Upper lobe of right lung (tissue), 1 donor: Measurements from ENCODE around the gene SPRR2B. TPM values are rescaled to one million over a fixed set of nuclear protein-coding genes. Genes with fewer than 3 reads are reported as not detected.
"Not testable (repeated sequence)": the region's sequence is repeated elsewhere in the genome, so short reads cannot be mapped to it uniquely, and the experiment has no call there.

Experiments
- ATAC-seq: fragments of 200-7000 bp; cut with Tn5 transposase; one replicate; pipeline ENCODE4 v1.9.1; 2020; ENCODE audit warnings: mild to moderate bottlenecking, moderate library complexity
- DNase-seq: peaks from one replicate; pipeline ENCODE4 v3.0.0-alpha.2; 2020
- H3K27ac ChIP-seq: fragments of 200-600 bp; one replicate; pipeline ENCODE4 v1.8.0; 2022
- H3K27me3 ChIP-seq: fragments of 200-600 bp; one replicate; pipeline ENCODE4 v1.8.0; 2022; ENCODE audit warnings: mild to moderate bottlenecking
- H3K36me3 ChIP-seq: fragments of 200-600 bp; one replicate; pipeline ENCODE4 v1.8.0; 2022
- H3K4me1 ChIP-seq: fragments of 200-600 bp; one replicate; pipeline ENCODE4 v1.8.0; 2022
- H3K4me3 ChIP-seq: fragments of 200-600 bp; one replicate; pipeline ENCODE4 v1.8.0; 2022; ENCODE audit warnings: mild to moderate bottlenecking
- H3K9me3 ChIP-seq: fragments of 200-600 bp; one replicate; pipeline ENCODE4 v1.8.0; 2022
- CTCF ChIP-seq: fragments of 200-600 bp; IDR thresholded peaks from one replicate; pipeline ENCODE4 v1.8.0; 2022; ENCODE audit warnings: antibody characterized with exemption
- intact Hi-C: fragments of 100-400 bp; cut with DNase I; formaldehyde crosslinking; loops from one replicate; pipeline ENCODE4 v1.11.0; 2022
- long read RNA-seq: library from polyadenylated mRNA; unstranded; transcript quantifications from one replicate; pipeline ENCODE4 v2.0.0, GENCODE V29; 2021
- total RNA-seq: library from RNA; stranded (reverse); fragmentation: NEBNext Ultra II Directional; extraction: Animal tissue kit (Norgen Biotek cat#: 25700); gene quantifications from one replicate; pipeline ENCODE4 v1.2.1, GENCODE V29; 2021
- donor health status: DM: no; HTN: yes; CAD: no; lungs with severe emphysema.

The SPRR2B gene
- not detected for total RNA-seq
- long read RNA-seq = 0 reads

DNA sequence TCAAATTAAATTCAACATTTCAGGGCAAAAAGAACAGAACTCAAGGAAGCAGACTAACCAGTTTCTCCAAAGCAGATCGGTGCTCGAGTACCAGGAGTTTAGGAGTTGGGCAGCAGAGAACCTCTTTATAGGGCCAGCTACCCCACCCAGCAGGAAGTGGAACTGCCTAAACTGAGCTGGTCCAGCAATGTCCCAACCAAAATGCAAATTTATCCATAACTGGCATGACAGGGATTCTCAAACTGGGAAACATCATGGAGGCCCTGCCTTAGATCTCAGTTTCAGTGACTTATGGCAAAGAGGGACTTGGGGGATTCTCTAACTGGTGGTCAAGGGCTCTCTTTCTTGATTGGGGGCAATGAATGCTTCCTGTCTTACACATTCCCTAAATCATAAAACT is at the start of gene SPRR2B:
TSS of gene SPRR2B (minus strand) at position 101 of the 400 bp plus-strand sequence. CDS start 772 bp downstream, outside the sequence.
- no peaks in the 10 kb centered on the region for H3K9me3 ChIP-seq
- DNase-seq (no peak), ATAC-seq (no peak)
- H3K27ac ChIP-seq = no peak within 1 kb of the TSS
- no peak within 1 kb of the TSS for H3K4me3 ChIP-seq
- H3K4me1 ChIP-seq = no peaks in the 10 kb centered on the region
- TF ChIP-seq CTCF = no peak
- H3K36me3 ChIP-seq = no peaks in the 10 kb centered on the region
- H3K27me3 ChIP-seq = no peaks in the 10 kb centered on the region
- intact Hi-C loops = no loop called here

GRCh38 chr1:153120945-153121344 is 49.5 kb upstream of the SPRR2B start:
- Histone ChIP-seq H3K36me3 (no peaks in the 10 kb centered on the region), H3K27me3 (no peaks in the 10 kb centered on the region), H3K4me1 (no peaks in the 10 kb centered on the region), H3K27ac (no peak overlapping the region), H3K4me3 (no peak overlapping the region), H3K9me3 (no peaks in the 10 kb centered on the region)
- DNase-seq (no peak), ATAC-seq (no peak)
- intact Hi-C loops = no loop called here
- no peak for TF ChIP-seq CTCF

GRCh38 chr1:153119491-153119971 is 48.1 kb upstream of the SPRR2B start:
- Histone ChIP-seq H3K27ac (no peak overlapping the region), H3K36me3 (no peaks in the 10 kb centered on the region), H3K9me3 (no peaks in the 10 kb centered on the region), H3K4me3 (no peak overlapping the region), H3K4me1 (no peaks in the 10 kb centered on the region), H3K27me3 (no peaks in the 10 kb centered on the region)
- DNase-seq = no peak
- ATAC-seq = no peak
- no peak for TF ChIP-seq CTCF
- intact Hi-C loops = no loop called here

DNA sequence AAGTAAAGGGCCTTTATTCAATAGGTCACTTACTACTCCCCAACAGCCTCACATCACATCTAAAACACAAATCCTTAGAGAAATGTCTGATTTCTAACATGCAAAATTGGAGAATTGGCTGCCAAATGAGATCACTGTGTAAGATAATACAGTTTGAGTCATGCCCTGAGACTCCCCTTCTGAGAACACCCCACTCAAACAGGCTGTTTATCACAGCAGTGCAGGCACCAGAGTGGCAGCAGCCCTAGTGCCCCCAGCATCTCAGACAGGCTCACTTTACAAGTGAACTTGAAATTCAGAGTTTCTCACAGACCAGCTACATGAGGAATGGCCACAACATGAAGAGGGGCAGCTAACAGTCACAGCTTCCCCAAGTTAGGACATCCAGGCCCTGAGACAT is 43.9 kb upstream of the SPRR2B start:
- H3K27me3 ChIP-seq, H3K36me3 ChIP-seq, DNase-seq, ATAC-seq, intact Hi-C loops, H3K4me3 ChIP-seq, H3K4me1 ChIP-seq, H3K9me3 ChIP-seq, H3K27ac ChIP-seq: not testable (repeated sequence)

GRCh38 chr1:153113416-153113815 is 42.0 kb upstream of the SPRR2B start, which contains the start of gene SPRR2F:
TSS of gene SPRR2F (minus strand) at chr1:153113516. CDS start at chr1:153112733, 783 bp downstream.
- ATAC-seq = no peak
- intact Hi-C loops = no loop called here
- TF ChIP-seq CTCF = no peak

GRCh38 chr1:153112454-153112853 is 41.0 kb upstream of the SPRR2B start:
- H3K27me3 ChIP-seq, ATAC-seq, H3K4me1 ChIP-seq, H3K9me3 ChIP-seq, H3K27ac ChIP-seq, intact Hi-C loops, DNase-seq, H3K4me3 ChIP-seq, H3K36me3 ChIP-seq: not testable (repeated sequence)

More at GRCh38 chr1:153113416-153113815, 42.0 kb upstream of the SPRR2B start, which contains the start of gene SPRR2F:
- Histone ChIP-seq H3K27me3 (no peaks in the 10 kb centered on the region), H3K4me3 (no peak within 1 kb of the TSS), H3K36me3 (no peaks in the 10 kb centered on the region), H3K27ac (no peak within 1 kb of the TSS), H3K4me1 (no peaks in the 10 kb centered on the region), H3K9me3 (no peaks in the 10 kb centered on the region)
- DNase-seq = no peak

DNA sequence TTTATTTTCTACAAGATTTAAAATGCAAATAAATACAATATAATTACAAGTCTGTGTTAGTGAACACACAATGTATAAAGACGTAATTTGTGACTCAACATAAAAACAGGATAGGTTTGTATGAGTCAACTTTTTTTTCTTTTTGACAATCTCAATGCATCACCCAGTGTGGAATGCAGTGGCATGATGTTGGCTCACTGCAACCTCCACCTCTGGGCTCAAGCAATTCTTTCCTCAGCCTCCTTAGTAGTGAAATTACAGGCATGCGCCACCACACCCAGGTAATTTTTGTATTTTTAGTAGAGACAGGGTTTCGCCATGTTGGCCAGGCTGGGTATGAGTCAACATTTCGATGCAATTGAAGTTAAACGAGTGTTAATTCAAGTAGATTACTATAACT is 28.8 kb upstream of the SPRR2B start:
- Histone ChIP-seq H3K27ac (no peak overlapping the region), H3K4me1 (no peaks in the 10 kb centered on the region), H3K27me3 (no peaks in the 10 kb centered on the region), H3K4me3 (no peak overlapping the region), H3K36me3 (no peaks in the 10 kb centered on the region), H3K9me3 (no peaks in the 10 kb centered on the region)
- ATAC-seq (no peak), DNase-seq (no peak)
- TF ChIP-seq CTCF = no peak
- intact Hi-C loops = no loop called here
